K562 (cell line): Measurements from ENCODE around the gene CLDN7. TPM values are rescaled to one million over a fixed set of nuclear protein-coding genes. Genes with fewer than 3 reads are reported as not detected.

Experiments
- KLF16 ChIP-seq: IDR thresholded peaks from 2 replicates; pipeline ENCODE4 v1.6.1; 2016; ENCODE audit warnings: antibody characterized with exemption
- L3MBTL2 ChIP-seq: fragments of 450-650 bp; IDR thresholded peaks from 2 replicates; pipeline ENCODE4 v1.6.1; 2016; ENCODE audit warnings: mild to moderate bottlenecking, moderate library complexity
- MAFF ChIP-seq: IDR thresholded peaks from 2 replicates; pipeline ENCODE4 v1.6.1; 2012; ENCODE audit warnings: low read length, improper control_type of control experiment
- SMAD3 ChIP-seq: fragments of 450-650 bp; formaldehyde crosslinking; conservative IDR thresholded peaks from 2 replicates; pipeline ENCODE4 v1.4.0; 2020; ENCODE audit warnings: mild to moderate bottlenecking
- SREBF1 ChIP-seq: fragments of 150-350 bp; IDR thresholded peaks from 2 replicates; pipeline ENCODE4 v1.6.1; 2014; ENCODE audit warnings: antibody characterized with exemption, low read depth, low read length, borderline replicate concordance
- TAF9B ChIP-seq: fragments of 450-650 bp; IDR thresholded peaks from 2 replicates; pipeline ENCODE4 v1.6.1; 2018; ENCODE audit warnings: mild to moderate bottlenecking; ENCODE audit not compliant: partially characterized antibody
- YY1 ChIP-seq, 3 experiments: IDR thresholded peaks; 2 replicates each; pipeline ENCODE4 v1.6.1; 2011; ENCODE audit warnings: low read length in 2 of 3, mild to moderate bottlenecking in 2 of 3, moderate library complexity in 2 of 3, borderline replicate concordance in 1 of 3, control low read depth in 1 of 3, low read depth in 1 of 3; ENCODE audit not compliant: insufficient read depth in 3 of 3, insufficient replicate concordance in 2 of 3, control insufficient read depth in 1 of 3, insufficient read length in 1 of 3; ENCODE audit errors: extremely low read depth in 1 of 3
- ZBED1 ChIP-seq: IDR thresholded peaks from 2 replicates; pipeline ENCODE4 v1.6.1; 2014
- ZBTB17 ChIP-seq: fragments of 450-650 bp; formaldehyde crosslinking; IDR thresholded peaks from 2 replicates; pipeline ENCODE4 v1.4.0; 2020; ENCODE audit warnings: mild to moderate bottlenecking
- ZNF324 ChIP-seq: fragments of 250-450 bp; sonication (Bioruptor Pico); IDR thresholded peaks from 2 replicates; pipeline ENCODE4 v1.4.0; 2020; ENCODE audit warnings: mild to moderate bottlenecking
- ZNF41 ChIP-seq: fragments of 250-450 bp; sonication (Bioruptor Pico); conservative IDR thresholded peaks from 2 replicates; pipeline ENCODE4 v1.4.0; 2020; ENCODE audit warnings: mild to moderate bottlenecking
- ZNF445 ChIP-seq: fragments of 250-450 bp; sonication (Bioruptor Pico); IDR thresholded peaks from 2 replicates; pipeline ENCODE4 v1.4.0; 2020; ENCODE audit warnings: low read depth, mild to moderate bottlenecking, moderate library complexity
- polyA plus RNA-seq, 8 experiments: library from polyadenylated mRNA; depleted of rRNA in 4 of 8; stranded (reverse) in 5 of 8; unstranded in 3 of 8; fragments of >200 nt; fragmentation: Nextera tagmentation in 2 of 8; fragmentation: Illumina TruSeq in 1 of 8; extraction: Ambion mirVana in 2 of 8; extraction: Trizol in 1 of 8; gene quantifications; 2 replicates each; pipeline versions ENCODE4 v1.2.1 to v1.2.3, GENCODE V29; 2011 to 2014; ENCODE audit warnings: inconsistent platforms in 1 of 8, missing spikeins in 1 of 8
- total RNA-seq, 7 experiments: library from RNA; depleted of rRNA in 6 of 7; stranded (reverse); fragments of >200 nt in 6 of 7; fragmentation: Illumina TruSeq in 2 of 7; extraction: Trizol in 2 of 7; gene quantifications; 2 replicates each; pipeline versions ENCODE4 v1.2.1 to v1.2.3, GENCODE V29; 2011 to 2021; ENCODE audit warnings: low replicate concordance in 1 of 7
- TF ChIP-seq, protein P1 (sequence below): IDR thresholded peaks from 2 replicates; pipeline ENCODE4 v1.6.1; 2016; ENCODE audit warnings: missing genetic modification characterization, missing compliant biosample characterization
- TF ChIP-seq, protein P2 (sequence below): sonication (generic); formaldehyde crosslinking; IDR thresholded peaks from 2 replicates; pipeline ENCODE4 v1.4.0; 2020; ENCODE audit warnings: mild to moderate bottlenecking, missing genetic modification reagents
- TF ChIP-seq, protein P3 (sequence below): fragments of 250-450 bp; sonication (Bioruptor Pico); IDR thresholded peaks from 2 replicates; pipeline ENCODE4 v1.5.0; 2021; ENCODE audit warnings: mild to moderate bottlenecking, borderline replicate concordance
- TF ChIP-seq, protein P4 (sequence below): fragments of 200-800 bp; sonication (Bioruptor generic); IDR thresholded peaks from 2 replicates; pipeline ENCODE4 v1.6.1; 2017; ENCODE audit warnings: missing genetic modification characterization, missing compliant biosample characterization

Gene CLDN7
- total and polyA plus RNA-seq, 9 of the 15 experiments (the other 6 are each of a cell fraction or from before 2014, with no cell fraction given) = 2.2 to 14.5 (median 7.6) TPM

DNA sequence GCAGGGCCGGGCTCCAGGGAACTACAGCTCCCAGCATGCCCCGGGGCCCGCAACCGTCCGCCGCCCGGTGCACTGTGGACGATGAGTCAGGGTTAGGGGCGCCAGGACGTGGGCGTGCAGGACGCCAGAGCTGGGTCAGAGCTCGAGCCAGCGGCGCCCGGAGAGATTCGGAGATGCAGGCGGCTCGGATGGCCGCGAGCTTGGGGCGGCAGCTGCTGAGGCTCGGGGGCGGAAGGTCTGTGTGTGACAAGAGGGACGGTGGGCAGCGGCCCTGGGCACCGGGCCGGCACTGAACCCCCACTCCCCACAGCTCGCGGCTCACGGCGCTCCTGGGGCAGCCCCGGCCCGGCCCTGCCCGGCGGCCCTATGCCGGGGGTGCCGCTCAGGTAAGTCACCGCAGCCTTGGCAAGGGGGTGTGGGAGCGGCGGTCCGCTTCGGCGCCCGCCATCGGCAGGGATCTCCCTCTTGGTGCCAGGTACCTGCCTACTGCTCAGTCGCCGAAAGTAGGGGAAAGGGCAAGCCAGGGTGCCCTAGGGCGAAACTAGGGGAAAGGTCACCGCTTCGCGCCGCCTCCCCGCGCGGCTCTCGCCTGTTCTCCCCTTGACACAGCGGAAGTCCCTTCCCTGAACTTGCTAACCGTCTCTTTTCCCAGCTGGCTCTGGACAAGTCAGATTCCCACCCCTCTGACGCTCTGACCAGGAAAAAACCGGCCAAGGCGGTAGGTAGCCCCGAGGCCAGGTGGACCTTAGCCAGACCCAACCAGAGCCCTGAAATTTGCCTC, 42.3 kb downstream of the CLDN7 start, which contains the start of the genes ACADVL and DLG4 (continued):
- TF ChIP-seq YY1 (IDR thresholded peaks at IDR 0.05; ENCODE audit: borderline replicate concordance in 1 of 3, control insufficient read depth in 1 of 3, extremely low read depth in 1 of 3, insufficient read depth in 3 of 3, insufficient read length in 1 of 3, insufficient replicate concordance in 2 of 3, low read depth in 1 of 3, low read length in 2 of 3) (peak in 2 of 3 experiments; percentile 44 to 67), SMAD3 (CRISPR knock-in tag) (no peak), L3MBTL2 (no peak), SREBF1 (no peak), TAF9B (no peak), ZNF324 (CRISPR knock-in tag) (no peak), ZNF445 (CRISPR knock-in tag) (no peak), ZBTB17 (no peak), ZNF41 (CRISPR knock-in tag) (no peak), MAFF (no peak), ZBED1 (no peak), KLF16 (no peak)
- TF ChIP-seq, protein P1, sequence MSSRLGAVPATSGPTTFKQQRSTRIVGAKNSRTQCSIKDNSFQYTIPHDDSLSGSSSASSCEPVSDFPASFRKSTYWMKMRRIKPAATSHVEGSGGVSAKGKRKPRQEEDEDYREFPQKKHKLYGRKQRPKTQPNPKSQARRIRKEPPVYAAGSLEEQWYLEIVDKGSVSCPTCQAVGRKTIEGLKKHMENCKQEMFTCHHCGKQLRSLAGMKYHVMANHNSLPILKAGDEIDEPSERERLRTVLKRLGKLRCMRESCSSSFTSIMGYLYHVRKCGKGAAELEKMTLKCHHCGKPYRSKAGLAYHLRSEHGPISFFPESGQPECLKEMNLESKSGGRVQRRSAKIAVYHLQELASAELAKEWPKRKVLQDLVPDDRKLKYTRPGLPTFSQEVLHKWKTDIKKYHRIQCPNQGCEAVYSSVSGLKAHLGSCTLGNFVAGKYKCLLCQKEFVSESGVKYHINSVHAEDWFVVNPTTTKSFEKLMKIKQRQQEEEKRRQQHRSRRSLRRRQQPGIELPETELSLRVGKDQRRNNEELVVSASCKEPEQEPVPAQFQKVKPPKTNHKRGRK (tag) = no peak
- TF ChIP-seq, protein P2, sequence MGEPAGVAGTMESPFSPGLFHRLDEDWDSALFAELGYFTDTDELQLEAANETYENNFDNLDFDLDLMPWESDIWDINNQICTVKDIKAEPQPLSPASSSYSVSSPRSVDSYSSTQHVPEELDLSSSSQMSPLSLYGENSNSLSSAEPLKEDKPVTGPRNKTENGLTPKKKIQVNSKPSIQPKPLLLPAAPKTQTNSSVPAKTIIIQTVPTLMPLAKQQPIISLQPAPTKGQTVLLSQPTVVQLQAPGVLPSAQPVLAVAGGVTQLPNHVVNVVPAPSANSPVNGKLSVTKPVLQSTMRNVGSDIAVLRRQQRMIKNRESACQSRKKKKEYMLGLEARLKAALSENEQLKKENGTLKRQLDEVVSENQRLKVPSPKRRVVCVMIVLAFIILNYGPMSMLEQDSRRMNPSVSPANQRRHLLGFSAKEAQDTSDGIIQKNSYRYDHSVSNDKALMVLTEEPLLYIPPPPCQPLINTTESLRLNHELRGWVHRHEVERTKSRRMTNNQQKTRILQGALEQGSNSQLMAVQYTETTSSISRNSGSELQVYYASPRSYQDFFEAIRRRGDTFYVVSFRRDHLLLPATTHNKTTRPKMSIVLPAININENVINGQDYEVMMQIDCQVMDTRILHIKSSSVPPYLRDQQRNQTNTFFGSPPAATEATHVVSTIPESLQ = no peak
- TF ChIP-seq, protein P3, sequence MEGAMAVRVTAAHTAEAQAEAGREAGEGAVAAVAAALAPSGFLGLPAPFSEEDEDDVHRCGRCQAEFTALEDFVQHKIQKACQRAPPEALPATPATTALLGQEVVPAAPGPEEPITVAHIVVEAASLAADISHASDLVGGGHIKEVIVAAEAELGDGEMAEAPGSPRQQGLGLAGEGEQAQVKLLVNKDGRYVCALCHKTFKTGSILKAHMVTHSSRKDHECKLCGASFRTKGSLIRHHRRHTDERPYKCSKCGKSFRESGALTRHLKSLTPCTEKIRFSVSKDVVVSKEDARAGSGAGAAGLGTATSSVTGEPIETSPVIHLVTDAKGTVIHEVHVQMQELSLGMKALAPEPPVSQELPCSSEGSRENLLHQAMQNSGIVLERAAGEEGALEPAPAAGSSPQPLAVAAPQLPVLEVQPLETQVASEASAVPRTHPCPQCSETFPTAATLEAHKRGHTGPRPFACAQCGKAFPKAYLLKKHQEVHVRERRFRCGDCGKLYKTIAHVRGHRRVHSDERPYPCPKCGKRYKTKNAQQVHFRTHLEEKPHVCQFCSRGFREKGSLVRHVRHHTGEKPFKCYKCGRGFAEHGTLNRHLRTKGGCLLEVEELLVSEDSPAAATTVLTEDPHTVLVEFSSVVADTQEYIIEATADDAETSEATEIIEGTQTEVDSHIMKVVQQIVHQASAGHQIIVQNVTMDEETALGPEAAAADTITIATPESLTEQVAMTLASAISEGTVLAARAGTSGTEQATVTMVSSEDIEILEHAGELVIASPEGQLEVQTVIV = no peak
- TF ChIP-seq, protein P4, sequence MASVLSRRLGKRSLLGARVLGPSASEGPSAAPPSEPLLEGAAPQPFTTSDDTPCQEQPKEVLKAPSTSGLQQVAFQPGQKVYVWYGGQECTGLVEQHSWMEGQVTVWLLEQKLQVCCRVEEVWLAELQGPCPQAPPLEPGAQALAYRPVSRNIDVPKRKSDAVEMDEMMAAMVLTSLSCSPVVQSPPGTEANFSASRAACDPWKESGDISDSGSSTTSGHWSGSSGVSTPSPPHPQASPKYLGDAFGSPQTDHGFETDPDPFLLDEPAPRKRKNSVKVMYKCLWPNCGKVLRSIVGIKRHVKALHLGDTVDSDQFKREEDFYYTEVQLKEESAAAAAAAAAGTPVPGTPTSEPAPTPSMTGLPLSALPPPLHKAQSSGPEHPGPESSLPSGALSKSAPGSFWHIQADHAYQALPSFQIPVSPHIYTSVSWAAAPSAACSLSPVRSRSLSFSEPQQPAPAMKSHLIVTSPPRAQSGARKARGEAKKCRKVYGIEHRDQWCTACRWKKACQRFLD (CRISPR knock-in tag) = peak; percentile 50; the same call in 1 of the 2 replicates
